ENCODE data around the gene OGDHL. TPM values are rescaled to one million over a fixed set of nuclear protein-coding genes. Genes with fewer than 3 reads are reported as not detected.

The OGDHL gene
- total RNA-seq, 1 donor from 2014 or later, result not detected

DNA sequence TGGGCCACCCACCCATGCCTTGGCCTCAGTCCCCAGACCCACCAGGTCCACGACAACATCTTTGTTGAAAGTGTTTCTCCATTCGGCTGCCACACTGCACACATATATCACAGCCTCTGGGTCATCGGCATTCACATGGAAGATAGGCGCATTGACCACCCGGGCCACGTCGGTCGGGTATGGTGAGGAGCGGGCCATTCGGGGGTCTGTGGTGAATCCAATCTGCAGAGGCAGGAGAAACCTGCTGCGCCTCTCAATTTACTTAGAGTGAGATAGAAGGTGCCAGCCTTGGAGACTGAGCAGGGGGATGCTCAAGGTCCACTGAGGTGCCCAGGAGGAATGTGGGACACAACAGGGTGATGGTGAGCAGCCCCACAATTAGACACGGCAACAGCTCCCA is 16.4 kb downstream of the OGDHL start:
- Histone ChIP-seq H3K27me3 (no peaks in the 10 kb centered on the region), H3K36me3 (no peaks in the 10 kb centered on the region), H3K27ac (no peak overlapping the region), H3K4me3 (no peak overlapping the region), H3K9me3 (no peaks in the 10 kb centered on the region), H3K4me1 (no peaks in the 10 kb centered on the region)
- TF ChIP-seq, protein P1, sequence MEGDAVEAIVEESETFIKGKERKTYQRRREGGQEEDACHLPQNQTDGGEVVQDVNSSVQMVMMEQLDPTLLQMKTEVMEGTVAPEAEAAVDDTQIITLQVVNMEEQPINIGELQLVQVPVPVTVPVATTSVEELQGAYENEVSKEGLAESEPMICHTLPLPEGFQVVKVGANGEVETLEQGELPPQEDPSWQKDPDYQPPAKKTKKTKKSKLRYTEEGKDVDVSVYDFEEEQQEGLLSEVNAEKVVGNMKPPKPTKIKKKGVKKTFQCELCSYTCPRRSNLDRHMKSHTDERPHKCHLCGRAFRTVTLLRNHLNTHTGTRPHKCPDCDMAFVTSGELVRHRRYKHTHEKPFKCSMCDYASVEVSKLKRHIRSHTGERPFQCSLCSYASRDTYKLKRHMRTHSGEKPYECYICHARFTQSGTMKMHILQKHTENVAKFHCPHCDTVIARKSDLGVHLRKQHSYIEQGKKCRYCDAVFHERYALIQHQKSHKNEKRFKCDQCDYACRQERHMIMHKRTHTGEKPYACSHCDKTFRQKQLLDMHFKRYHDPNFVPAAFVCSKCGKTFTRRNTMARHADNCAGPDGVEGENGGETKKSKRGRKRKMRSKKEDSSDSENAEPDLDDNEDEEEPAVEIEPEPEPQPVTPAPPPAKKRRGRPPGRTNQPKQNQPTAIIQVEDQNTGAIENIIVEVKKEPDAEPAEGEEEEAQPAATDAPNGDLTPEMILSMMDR (IDR thresholded peaks at IDR 0.05), result no peak
- peak in 1 of 2 donors; percentile 46 for DNase-seq (ENCODE audit: low spot score in 2 of 2)
- intact Hi-C loops (cut with DNase I), result no loop called here

DNA sequence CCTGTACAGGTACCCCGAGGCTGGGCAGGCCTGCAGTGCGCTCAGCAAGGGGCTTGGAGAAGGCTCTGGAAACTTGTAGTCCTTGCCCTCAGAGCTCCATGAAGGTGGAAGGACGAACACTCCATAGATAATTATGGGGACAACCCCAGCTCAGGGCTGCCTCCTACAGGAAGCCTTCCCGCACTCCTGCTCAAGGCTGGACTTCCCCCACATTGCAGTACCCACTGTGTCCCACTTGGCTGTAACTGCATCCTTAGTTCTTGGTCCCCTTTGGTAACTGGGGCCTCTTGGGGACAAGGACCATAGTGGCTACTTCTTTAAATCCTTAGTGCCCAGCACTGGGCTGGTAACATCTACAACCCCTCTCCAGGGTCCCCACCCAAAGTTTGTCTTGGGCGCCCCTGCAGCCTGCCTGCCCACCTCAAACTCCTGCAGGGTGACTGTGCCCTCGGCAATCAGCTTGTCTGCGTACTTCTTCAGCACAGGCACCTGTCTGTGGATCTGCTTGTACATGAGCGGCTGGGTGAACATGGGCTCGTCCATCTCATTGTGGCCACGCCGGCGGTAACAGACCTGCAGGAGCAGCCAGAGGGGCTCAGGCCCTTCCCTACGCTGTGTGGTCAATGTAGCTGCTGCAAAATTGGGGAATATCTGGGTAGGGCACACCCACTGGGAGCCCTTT is 17.1 kb downstream of the OGDHL start:
- Histone ChIP-seq H3K27me3 (no peaks in the 10 kb centered on the region), H3K36me3 (no peaks in the 10 kb centered on the region), H3K4me3 (no peak overlapping the region), H3K27ac (no peak overlapping the region), H3K4me1 (no peaks in the 10 kb centered on the region), H3K9me3 (no peaks in the 10 kb centered on the region)
- DNase-seq (ENCODE audit: low spot score in 2 of 2), result no peak
- intact Hi-C loops (cut with DNase I), result no loop called here
- TF ChIP-seq, protein P1 (IDR thresholded peaks at IDR 0.05), result no peak

DNA sequence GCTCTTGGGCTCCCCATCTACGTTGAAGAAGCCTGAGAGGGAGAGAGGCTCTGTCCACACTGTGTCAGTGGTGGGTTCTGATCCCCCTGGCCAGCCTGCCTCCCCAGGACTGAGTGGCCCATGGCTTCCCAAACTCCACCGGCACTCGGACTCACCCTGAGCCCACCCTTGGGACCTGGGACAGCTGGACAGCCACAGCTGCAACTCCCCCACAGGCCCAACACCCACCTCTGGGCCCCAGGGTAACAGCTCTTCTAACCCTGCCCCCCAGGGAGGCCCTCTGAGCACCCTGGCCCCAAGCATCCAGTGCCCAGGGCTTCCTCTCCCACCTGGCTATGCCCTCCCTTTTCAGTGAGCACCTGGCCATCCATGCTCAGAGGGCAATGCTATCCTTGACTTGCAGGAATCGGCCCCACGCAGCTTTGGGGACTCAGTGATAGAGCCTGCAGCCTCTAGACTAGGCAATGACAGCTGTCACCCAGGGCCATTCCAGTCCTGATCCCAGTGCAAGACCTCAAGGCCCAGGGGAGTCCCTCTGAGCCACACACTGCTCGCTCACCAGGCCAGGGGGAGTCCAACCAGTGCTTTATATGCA is 17.9 kb downstream of the OGDHL start:
- DNase-seq (ENCODE audit: low spot score in 2 of 2), result no peak
- TF ChIP-seq, protein P1 (IDR thresholded peaks at IDR 0.05), result no peak
- no peak overlapping the region for H3K4me3 ChIP-seq
- H3K36me3 ChIP-seq, result no peaks in the 10 kb centered on the region
- H3K9me3 ChIP-seq, result no peaks in the 10 kb centered on the region
- no peaks in the 10 kb centered on the region for H3K27me3 ChIP-seq
- no peak overlapping the region for H3K27ac ChIP-seq
- intact Hi-C loops (cut with DNase I), result no loop called here
- no peaks in the 10 kb centered on the region for H3K4me1 ChIP-seq

DNA sequence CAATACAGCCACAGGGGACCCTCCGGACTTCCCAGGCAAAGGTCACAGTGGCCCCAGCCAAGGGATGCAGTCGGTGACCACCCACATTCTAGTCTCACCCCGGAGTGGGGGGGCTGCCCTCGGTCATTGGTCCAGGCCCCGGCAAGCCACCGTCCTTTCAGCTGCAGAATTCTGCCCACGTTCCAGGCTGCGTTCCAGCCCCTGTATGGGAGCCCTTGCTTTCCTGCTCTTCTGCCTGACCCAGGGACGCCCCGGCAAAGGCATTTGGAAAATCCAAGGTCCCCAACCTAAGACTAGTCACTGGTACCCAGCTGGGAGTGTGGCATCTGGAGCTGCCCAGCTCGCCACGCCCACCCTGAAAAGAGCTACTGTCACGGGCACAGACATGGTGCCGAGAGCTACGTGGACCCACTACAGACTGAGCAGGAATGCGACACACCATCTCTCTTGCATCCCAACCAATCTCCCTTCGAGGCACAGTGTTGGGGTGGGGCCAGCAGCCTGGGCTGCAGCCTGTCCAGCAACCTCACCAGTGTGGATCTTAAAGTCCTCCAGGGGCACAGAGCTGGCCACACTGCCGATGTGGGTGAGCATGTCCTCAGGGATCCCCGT is 18.6 kb downstream of the OGDHL start:
- DNase-seq (ENCODE audit: low spot score in 2 of 2), result no peak
- no peak overlapping the region for H3K4me3 ChIP-seq
- no peak overlapping the region for H3K27ac ChIP-seq
- H3K4me1 ChIP-seq, result no peaks in the 10 kb centered on the region
- TF ChIP-seq, protein P1 (IDR thresholded peaks at IDR 0.05), result no peak
- intact Hi-C loops (cut with DNase I), result no loop called here
- no peaks in the 10 kb centered on the region for H3K36me3 ChIP-seq
- no peaks in the 10 kb centered on the region for H3K9me3 ChIP-seq
- H3K27me3 ChIP-seq, result no peaks in the 10 kb centered on the region

DNA sequence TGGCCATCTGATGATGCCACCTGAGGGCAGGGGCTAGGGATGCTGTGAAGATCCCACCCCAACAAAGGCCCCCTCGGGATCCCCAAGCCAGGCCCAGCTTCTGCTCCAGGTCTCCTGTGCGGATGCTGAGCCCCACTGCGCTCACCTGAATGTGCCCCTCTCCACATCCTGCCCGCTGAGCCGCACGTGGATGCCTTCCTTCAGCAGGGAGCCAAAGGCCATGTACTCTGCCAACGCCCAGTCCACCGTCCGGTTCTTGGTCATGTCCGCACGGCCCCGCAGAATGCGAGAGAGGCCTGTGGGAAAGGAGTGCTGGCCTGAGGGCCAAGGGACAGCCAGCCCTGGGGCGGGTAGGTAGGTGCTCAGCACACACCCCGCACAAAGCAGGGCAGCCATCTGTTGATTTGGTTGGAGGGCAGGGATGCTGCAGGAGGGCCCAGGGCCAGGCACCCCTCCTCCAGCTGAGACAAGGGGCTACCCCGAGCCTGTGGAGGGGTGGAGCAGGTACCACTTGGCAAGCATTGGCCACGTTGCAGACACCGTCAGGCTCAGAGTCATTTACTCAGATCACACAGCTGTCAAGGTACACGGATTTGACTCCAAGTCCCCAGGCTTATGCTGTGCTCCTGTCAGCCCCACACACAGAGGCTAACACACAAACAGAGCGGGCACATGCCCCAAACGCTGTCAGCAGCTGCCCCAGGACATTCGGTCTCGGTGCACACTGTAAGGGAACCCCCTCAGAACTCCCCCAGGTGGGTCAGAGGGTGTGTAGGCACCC is 19.2 kb downstream of the OGDHL start:
- Histone ChIP-seq H3K9me3 (no peaks in the 10 kb centered on the region), H3K4me1 (no peaks in the 10 kb centered on the region), H3K27ac (no peak overlapping the region), H3K36me3 (no peaks in the 10 kb centered on the region), H3K4me3 (no peak overlapping the region), H3K27me3 (no peaks in the 10 kb centered on the region)
- no peak for DNase-seq (ENCODE audit: low spot score in 2 of 2)
- intact Hi-C loops (cut with DNase I), result no loop called here
- TF ChIP-seq, protein P1 (IDR thresholded peaks at IDR 0.05), result no peak
